Esophagus squamous epithelium (tissue), 4 donors: ENCODE measurements around the gene RRAD.

ENCODE experiments used
- POLR2A ChIP-seq, 4 donors: fragments of 450-650 bp; IDR thresholded peaks; one replicate each; pipeline ENCODE4 v1.6.1; 2017; ENCODE audit warnings: antibody characterized with exemption in 4 of 4, mild to moderate bottlenecking in 4 of 4, moderate library complexity in 3 of 4
- TF ChIP-seq, protein P1 (sequence below), 6 experiments: fragments of 450-650 bp in 4 of 6; fragments of 200-600 bp in 2 of 6; sonication (generic) in 2 of 6; IDR thresholded peaks; one replicate each; pipeline ENCODE4 v1.5.1; 2016 to 2019; ENCODE audit warnings: antibody characterized with exemption in 6 of 6, mild to moderate bottlenecking in 4 of 6, moderate library complexity in 4 of 6

DNA sequence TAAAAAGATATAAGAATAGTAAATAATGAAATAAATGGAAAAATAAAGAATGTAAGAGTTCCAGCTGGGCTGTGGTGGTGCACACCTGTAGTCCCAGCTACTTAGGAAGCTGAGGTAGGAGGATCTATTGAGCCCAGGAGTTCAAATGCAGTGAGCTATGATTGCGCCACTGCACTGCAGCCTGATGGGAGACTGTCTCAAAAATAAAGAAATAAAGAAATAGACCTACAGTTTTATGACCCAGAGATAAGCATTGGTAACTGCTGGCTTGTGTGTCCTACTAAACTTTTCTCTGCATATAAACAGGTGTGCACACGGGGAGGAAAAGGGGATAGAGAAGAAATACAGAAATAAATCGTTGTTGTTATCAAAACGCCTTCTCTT is 52.8 kb downstream of the RRAD start:
- TF ChIP-seq, protein P1, sequence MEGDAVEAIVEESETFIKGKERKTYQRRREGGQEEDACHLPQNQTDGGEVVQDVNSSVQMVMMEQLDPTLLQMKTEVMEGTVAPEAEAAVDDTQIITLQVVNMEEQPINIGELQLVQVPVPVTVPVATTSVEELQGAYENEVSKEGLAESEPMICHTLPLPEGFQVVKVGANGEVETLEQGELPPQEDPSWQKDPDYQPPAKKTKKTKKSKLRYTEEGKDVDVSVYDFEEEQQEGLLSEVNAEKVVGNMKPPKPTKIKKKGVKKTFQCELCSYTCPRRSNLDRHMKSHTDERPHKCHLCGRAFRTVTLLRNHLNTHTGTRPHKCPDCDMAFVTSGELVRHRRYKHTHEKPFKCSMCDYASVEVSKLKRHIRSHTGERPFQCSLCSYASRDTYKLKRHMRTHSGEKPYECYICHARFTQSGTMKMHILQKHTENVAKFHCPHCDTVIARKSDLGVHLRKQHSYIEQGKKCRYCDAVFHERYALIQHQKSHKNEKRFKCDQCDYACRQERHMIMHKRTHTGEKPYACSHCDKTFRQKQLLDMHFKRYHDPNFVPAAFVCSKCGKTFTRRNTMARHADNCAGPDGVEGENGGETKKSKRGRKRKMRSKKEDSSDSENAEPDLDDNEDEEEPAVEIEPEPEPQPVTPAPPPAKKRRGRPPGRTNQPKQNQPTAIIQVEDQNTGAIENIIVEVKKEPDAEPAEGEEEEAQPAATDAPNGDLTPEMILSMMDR (IDR thresholded peaks at IDR 0.05), result no peak
- TF ChIP-seq POLR2A (IDR thresholded peaks at IDR 0.05), result no peak
